Stimulated activated CD4-positive, alpha-beta T cell treated with anti-CD3 and anti-CD28 coated beads, Interleukin-12 subunit alpha, Interleukin-12 subunit beta, amount 100 ng/mL, for 48 hours (primary cell): ENCODE results near the gene TRAPPC2.
"Not testable (repeated sequence)": the region's sequence is repeated elsewhere in the genome, so short reads cannot be mapped to it uniquely, and the experiment has no call there.

Experiments used
- DNase-seq, 3 donors: peaks; one replicate each; pipeline ENCODE4 v3.0.0-alpha.2; 2020; ENCODE audit warnings: low read depth in 2 of 3, low spot score in 1 of 3

TRAPPC2 gene

GRCh38 chrX:13699183-13699826 lies 35.1 kb downstream of the TRAPPC2 start:
- no peak for DNase-seq

GRCh38 chrX:13698432-13698831 lies 36.0 kb downstream of the TRAPPC2 start:
- no peak for DNase-seq

- no peak for DNase-seq
Observed at GRCh38 chrX:13697976-13698375, 36.4 kb downstream of the TRAPPC2 start.

GRCh38 chrX:13697455-13697854 lies 37.0 kb downstream of the TRAPPC2 start:
- DNase-seq: no peak

- DNase-seq: no peak
Observed at GRCh38 chrX:13695601-13696115, 38.8 kb downstream of the TRAPPC2 start.

- DNase-seq: no peak
Observed at GRCh38 chrX:13694983-13695382, 39.4 kb downstream of the TRAPPC2 start.

GRCh38 chrX:13694359-13694758 lies 40.1 kb downstream of the TRAPPC2 start:
- DNase-seq: no peak

- DNase-seq: no peak
Observed at GRCh38 chrX:13693341-13693961, 41.0 kb downstream of the TRAPPC2 start.

GRCh38 chrX:13692771-13693231 lies 41.6 kb downstream of the TRAPPC2 start:
- no peak for DNase-seq

GRCh38 chrX:13691841-13692371 lies 42.5 kb downstream of the TRAPPC2 start:
- no peak for DNase-seq

- DNase-seq: no peak
Observed at GRCh38 chrX:13690836-13691235, 43.6 kb downstream of the TRAPPC2 start.

- no peak for DNase-seq
Observed at GRCh38 chrX:13689741-13690211, 44.6 kb downstream of the TRAPPC2 start.

GRCh38 chrX:13688958-13689740 lies 45.3 kb downstream of the TRAPPC2 start, which contains the start of gene RAB9A:
TSS of gene RAB9A (plus strand) at chrX:13689128. CDS start at chrX:13708747, 19,619 bp downstream.
- DNase-seq: peak; percentile 69 to 76 (median 73)

GRCh38 chrX:13688384-13688957 lies 45.9 kb downstream of the TRAPPC2 start:
- DNase-seq: no peak

- no peak for DNase-seq
Observed at GRCh38 chrX:13687203-13687602, 47.2 kb downstream of the TRAPPC2 start.

GRCh38 chrX:13685126-13685763 lies 49.2 kb downstream of the TRAPPC2 start:
- DNase-seq: no peak

GRCh38 chrX:13684361-13684760 lies 50.1 kb downstream of the TRAPPC2 start:
- DNase-seq: no peak

- no peak for DNase-seq
Observed at GRCh38 chrX:13681595-13681994, 52.8 kb downstream of the TRAPPC2 start.

GRCh38 chrX:13679700-13680099 lies 54.7 kb downstream of the TRAPPC2 start:
- DNase-seq: not testable (repeated sequence)

GRCh38 chrX:13676885-13677284 lies 57.5 kb downstream of the TRAPPC2 start:
- DNase-seq: no peak
